SW 1271 (cell line): Measurements from ENCODE around the gene MFSD2A.
"Not testable (repeated sequence)": the region's sequence is repeated elsewhere in the genome, so short reads cannot be mapped to it uniquely, and the experiment has no call there.

Source experiments
- DNase-seq, 2 experiments: peaks; one replicate each; lab custom pipeline; 2025; lab: John Stamatoyannopoulos, UW

MFSD2A gene

DNA sequence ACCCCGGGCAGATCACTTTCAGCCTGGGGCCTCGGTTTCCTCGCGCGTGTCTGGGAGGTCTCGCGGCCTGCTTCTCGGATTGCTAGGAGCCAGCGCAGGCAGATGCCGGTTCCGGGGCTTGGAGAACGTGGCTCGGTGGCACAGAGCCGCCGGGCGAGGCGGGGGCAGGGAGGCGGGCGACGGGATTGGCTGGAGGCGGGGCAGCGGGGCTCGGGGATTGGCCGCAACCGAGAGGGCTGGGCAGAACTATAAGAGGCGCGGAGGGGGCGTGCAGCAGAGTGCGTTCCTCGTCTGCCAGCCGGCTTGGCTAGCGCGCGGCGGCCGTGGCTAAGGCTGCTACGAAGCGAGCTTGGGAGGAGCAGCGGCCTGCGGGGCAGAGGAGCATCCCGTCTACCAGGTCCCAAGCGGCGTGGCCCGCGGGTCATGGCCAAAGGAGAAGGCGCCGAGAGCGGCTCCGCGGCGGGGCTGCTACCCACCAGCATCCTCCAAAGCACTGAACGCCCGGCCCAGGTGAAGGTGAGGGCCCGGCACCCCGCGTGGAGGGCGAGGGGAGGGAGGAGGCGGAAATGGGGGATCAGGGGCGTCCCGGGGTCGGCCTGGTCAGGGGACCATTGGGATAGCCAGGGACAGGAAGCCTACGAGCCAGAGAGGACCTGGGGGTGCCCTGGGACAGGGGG is at the start of gene MFSD2A:
Gene MFSD2A (plus strand): TSS at position 276 of the 677 bp plus-strand sequence. CDS start 148 bp downstream, at position 424.
- peak; percentile 42 to 76 for DNase-seq

DNA sequence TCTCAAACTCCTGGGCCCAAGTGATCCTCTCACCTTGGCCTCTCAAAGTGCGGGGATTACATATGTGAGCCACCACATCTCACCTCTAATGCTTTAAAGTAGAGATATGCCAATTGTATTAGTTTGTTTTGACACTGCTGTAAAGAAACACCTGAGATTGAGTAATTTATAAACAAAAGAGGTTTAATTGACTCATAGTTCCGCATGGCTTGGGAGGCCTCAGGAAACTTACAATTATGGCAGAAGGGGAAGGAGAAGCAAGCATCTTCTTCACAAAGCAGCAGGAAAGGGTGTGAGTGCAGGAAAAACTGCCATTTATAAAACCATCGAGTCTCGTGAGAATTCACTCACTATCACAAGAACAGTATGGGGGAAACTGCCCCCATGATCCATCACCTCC is 49.8 kb upstream of the MFSD2A start:
- no peak for DNase-seq

DNA sequence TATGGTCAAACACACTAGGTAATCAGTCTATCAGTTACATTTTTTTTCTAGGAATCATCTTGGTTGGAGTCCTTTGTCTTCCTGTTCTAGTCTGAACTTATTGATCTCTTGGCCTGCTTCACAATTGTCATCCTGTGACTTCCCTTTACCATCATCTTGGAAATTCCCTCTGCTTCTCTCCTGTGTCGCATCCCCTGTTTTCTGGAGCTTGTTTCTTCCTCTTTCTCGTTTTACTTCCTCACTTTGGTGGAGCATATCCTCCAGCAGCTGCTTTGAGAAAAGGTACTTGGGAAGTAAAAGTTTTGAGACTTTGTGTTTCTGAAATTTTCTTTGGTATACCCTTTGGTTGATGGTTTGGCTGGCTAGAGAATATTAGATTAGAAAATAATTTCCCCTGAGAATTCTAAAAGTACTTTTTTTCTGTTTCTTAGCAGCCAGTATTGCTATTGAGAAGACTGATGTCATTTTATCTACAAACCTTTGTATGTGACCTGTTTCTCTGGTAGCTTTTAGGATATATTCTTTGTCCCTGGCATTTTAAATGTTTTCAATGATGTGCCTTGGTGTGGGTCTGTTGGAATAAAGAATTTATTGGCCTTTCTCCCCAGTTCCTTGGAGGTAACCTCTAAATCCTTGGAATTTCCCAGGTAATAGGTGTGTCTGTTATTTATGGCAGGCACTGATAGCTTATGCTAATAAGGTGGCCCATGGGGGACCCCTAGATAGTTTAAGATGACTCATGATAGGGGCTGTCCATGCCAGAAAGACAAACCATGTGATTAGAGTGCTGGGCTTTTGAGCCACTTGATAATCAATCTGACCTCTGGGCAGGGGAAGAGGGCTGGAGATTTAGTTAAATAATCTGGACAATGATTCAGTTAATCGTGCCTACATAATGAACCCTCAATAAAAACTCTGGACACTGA is 47.2 kb upstream of the MFSD2A start:
- no peak for DNase-seq

DNA sequence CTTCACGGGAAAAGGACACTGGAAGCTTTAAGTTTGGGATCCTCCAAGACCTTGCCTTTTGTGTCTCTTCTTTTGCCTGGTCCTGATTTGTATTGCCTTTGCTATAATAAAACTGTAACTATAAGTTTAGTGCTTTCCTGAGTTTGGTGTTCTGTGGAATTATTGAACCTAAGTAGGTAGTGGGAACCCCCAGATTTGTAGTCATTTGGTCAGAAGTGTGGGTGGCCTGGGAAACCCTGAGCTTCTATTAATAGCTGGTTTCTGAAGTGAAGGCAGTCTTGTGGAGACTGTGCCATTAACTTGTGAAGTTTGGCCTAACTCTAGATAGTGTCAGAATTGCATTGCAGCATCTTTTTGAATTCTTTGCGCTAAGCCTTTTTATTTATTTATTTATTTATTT is 46.4 kb upstream of the MFSD2A start:
- no peak for DNase-seq

DNA sequence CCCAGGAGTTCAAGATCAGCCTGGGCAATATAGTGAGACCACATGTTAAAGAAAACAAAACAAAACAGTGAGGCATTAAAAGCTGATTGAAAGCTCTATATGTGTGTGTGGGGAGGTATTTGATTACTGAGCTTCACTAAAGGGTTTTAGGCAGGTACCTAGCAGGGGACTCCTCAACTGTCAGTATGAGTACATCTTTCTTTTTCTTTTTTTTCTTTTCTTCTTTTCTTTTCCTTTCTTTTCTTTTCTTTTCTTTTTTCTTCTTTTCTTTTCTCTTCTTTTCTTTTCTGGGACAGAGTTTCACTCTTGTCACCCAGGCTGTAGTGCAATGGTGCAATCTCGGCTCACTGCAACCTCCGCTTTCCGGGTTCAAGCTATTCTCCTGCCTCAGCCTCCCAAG is 44.7 kb upstream of the MFSD2A start:
- no peak for DNase-seq

DNA sequence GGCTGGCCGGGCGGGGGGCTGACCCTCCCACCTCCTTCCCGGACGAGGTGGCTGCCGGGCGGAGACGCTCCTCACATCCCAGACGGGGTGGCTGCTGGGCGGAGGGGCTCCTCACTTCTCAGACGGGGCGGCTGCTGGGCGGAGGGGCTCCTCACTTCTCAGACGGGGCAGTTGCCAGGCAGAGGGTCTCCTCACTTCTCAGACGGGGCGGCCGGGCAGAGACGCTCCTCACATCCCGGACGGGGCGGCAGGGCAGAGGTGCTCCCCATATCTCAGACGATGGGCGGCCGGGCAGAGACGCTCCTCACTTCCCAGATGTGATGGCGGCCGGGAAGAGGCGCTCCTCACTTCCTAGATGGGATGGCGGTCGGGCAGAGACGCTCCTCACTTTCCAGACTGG is 41.8 kb upstream of the MFSD2A start:
- DNase-seq: not testable (repeated sequence)

DNA sequence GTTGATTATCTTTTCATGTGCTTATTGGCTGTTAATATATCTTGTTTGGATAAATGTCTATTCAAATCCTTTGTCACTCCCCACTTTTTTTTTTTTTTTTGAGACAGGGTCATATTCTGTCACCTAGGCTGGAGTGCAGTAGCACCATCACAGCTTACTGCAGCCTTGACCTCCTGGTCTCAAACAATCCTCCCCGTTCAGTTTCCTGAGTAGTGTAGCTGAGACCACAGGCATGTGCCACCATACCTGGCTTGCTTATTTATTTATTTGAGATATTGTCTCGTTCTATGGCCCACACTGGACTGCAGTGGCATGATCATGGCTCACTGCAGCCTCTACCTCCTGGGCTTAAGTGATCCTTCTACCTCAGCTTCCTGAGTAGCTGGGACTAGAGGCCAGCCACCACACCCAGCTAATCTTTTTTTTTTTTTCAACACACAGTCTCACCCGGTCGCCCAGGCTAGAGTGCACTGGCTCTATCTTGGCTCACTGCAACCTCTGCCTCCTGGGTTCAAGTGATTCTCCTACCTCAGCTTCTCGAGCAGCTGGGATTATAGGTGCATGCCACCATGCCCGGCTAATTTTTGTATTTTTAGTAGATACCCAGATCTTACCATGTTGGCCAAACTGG is 39.3 kb upstream of the MFSD2A start:
- DNase-seq: no peak

DNA sequence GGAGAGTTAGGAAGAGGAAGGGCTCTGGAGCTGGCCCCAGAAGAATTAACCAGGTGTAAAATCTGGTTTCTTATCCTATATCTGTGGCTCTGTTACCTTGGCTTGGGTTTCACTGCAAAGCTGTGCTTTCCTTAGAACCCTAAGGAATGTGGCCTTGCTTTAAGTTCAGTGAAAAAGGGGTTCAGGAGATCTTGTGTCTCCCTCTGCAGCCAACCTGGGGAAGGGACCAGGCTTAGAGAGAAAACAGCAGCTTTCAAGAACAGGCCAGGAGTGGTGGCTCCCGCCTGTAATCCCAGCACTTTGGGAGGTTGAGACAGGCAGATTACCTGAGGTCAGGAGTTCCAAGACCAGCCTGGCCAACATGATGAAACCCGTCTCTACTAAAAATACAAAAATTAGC is 37.1 kb upstream of the MFSD2A start:
- DNase-seq: no peak

DNA sequence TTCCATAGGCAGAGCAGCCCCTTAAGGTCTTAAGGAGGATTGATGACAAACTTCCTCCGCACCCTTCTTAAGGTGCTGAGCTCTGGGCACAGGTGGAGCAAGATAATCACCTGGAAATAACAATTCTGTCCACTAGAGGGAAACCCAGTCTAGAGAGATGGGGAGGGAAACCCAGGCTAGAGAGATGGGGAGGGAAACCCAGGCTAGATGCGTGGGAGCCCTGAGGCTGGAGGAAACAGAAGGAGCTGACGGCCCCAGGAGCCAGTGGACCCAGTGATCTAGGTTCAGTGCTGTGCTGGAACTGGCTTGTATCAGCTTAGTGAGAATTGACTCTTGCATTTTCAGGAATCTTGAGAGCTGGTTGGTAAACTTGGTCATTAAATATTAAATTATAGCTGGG is 35.4 kb upstream of the MFSD2A start:
- peak in 1 of 2 experiments; percentile 48 for DNase-seq

DNA sequence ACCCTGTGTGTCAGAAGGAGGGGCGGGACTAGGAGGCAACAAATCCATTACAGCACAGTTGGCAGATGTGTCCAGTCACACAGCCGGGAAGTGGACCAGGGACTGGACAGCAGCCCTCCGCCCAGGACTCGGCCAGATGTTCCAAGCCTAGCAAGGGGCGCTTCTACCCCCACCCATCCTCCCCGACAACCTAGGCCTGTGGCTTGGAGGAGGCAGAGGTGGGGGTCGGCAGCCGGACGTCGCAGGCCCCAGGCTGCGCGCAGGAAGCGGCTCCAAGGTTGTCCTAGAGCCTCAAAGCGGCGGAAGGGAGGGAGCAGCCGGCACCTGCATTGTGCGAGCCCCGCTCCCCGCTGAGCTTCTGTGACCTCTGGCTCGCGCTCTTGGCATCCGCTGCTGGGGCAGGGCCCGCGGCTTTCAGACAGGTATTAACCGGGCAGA is 32.7 kb upstream of the MFSD2A start:
- DNase-seq: no peak

DNA sequence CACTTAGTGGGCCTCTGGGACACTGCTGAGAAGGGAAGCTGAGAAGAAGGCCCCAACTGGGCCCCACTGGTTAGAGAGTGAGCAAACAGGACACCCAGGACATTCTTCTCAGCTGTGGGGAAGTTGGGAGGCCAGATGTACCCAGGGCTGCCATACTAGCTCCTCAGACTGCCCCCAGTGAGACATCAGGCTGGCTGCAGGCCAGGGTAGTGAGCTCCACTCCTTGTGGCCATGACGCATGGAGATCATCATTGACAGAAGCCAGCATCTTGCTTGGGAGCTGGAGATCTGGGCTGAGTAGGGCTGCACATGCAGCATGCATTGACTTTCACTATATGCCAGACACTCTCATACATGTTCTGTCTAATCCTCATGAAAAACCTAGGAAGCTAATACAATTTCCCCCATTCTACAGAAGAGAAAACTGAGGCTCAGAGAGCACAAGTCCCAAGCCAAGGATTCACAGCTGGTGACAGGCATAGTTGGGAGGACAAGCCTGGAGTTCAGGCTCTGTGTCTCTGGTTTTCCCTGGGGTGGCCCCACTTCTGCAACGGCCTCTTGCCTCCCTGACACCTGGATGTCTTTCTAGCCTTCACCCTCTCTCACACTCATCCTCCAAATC is 29.1 kb upstream of the MFSD2A start:
- no peak for DNase-seq

DNA sequence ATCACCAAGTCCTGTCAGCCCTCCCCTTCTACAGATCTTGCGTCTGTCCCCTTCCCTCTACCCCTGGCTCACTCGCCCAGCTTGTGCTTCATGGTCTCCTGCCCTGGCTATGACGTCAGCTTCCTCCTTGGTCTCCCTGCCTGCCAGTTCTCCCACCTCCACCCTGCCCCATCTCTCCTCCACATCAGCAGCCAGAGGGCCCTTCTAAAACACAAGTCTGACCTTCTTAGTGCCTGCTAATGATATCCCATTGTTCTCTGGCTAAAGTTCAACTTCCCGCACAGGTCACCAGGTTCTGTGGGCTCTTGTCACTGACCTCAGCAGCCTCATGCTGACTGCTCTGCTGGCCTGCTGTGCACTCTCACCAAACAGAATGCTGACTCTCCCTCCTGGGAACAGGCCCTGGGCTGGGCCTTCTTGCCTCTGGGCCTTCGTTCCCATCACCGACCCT is 28.6 kb upstream of the MFSD2A start:
- no peak for DNase-seq

DNA sequence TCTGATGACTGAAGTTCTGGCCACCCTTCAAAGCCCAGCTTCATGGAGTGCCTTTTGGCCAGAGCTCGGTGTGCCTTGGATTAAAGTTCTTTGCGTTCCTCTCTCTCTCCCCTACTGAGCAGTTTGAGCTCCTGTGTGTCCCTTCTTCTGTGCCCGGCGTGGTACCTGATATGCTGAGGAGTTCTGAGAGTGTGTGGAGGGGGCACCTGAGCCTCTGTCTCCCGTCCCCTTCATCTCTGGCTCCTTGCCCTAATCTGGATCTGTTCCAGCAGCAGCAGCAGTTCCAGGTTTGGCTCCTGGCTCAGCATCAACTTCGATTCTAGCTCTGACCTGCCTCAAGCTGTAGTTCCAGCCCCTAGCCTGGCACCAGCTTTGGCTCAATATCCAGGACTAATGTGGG is 28.1 kb upstream of the MFSD2A start:
- no peak for DNase-seq

DNA sequence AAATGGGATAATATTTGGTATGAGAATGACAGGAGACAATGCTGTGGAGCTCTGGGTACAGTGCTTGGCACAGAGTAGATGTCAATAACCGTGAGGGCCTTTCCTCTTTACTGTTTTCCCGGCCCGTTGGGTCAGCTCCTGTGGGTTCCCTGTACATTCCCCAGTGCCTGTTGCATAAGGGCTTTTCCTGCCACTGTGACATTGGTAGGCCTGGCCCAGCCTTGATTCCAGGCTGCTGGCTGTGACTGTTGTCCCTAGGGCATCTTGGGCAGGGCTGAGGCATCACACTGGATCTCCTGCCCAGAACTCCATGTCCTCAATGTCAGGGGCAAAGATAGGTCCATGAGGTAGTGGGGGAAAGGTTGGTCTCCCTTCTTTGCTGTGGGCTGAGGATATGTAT is 27.4 kb upstream of the MFSD2A start:
- no peak for DNase-seq

DNA sequence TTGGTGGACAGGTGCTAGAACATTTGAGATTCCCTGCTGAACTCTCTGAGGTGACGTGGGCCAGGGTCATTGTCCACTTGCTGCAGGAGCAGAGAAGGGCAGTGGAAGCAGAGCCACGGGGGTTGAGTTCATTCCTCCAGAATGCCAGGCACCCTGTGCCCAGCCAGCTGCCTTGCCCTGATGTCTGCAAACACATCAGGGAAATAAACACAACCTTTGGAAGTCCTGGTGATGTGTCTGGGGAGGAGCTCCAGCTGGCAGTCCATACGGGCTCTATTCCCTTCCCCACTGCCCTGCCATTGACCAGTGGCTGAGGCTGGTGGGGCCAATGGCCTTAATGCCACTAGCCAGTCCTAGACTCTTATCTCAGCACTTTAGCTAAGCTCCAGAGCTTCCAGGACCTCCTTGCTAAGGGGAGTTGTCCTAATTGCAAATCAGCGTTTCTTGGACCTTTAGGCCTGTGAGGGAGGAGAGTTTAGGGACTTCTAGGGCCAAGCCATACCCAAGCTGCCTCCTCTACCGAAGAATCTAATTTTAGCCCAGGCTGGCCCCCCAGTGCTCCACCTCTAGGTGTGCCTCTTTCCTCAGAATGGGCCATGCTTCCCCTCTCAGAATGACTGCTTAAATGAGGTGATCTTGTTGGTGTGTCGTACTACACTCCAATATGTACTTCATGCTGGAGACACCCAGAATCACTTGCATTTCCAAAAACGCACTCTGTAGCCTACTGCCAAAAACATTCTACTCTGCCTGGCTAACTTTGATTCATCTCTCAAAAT is 25.9 kb upstream of the MFSD2A start:
- no peak for DNase-seq

DNA sequence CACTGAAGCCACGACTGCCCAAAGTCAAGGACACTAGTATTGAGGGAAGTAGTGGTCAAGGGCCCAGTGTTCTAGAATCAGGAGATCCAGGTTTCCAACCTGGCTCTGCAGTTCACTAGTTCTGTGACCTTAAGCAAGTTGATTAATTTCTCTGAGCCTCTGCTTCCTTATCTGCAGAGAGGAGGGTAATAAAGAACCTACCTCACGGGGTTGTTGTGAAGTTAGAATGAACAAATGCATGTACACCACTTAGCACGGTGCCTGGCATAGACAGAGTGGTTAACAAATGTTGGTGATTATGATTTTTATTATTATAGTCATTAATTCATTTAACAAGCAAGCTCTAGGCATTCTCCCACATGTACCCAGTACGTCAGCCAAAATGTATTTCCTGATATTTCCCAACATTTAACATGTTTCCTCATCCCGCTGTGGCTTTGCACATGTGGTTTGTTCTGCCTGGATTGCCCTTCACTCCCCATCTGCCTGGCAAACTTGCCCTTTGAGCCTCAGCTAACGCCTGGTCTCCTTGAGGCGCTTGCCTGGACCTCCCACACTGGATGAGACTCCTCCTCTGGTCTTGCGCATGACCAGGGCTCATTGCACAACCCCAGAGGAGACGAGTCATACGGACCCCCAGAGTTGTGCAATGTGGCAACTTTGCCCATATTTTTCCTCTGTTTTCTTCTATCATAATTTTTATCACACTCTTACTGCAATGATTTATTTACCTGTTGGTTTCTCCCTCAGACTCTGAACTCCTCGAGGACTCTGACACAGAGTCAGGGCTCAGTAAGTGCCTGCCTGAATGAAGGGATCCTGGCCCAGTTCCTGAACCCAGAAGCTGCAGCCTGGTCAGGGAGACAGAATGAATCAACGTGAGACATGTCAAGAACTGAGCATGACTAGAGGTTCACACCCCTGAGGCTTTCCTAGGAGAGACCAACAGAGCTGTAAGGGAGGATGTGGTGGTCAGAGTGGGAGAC is 20.7 kb upstream of the MFSD2A start:
- DNase-seq: no peak

DNA sequence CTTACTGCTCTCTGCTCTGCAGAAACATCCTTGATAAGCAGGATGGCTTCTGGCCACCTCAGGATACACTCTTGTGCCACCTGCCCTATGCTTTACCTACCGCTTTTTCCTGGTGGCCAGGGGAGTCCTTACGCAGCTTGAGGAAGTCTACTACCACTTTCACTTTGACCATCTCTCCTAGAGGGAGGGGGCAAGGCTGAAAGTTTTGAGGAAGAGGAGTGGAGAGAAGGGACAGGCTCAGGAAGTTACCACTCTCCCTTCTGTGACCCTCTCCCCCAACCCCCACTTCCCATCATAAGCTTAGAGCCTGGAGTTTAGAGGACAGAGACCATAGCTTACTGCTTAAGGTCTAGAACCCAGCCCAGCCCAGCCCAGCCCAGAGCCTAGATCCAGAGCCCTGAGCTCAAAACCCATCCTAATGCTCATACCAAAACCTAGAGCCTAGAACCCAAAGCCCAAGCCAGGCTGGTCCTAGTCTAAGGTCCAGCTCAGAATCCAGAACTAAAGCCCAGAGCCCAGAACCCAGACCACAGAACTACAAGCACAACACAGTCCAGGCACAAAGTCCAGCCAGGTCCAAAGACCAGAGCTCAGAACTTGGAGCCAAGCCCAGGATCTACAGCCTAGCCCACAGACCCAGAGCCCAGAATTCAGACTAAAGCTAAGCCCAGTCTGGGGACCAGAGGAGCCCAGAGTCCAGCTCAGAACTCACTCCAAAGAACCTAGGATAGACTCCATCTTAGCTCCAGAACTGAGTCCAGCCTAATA is 18.0 kb upstream of the MFSD2A start:
- DNase-seq: no peak

DNA sequence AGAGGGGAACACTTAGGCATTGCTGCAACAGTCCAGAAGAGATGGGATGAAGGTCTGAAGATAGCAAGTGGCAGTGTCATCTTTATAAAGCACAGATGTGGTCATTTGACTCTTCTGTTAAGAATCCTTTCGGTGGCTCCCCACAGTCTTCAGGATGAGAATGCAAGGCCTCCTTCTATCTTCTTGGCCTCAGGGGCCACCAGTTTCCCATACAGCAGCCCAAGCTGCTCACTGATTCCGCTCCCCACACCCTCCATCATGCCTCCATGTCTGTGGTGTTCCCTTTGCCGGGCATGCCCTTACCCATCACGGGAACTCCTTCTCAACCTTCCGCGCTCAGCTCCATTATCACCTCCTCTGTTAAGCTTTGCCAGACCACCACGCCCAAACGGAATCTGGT is 16.1 kb upstream of the MFSD2A start:
- no peak for DNase-seq

DNA sequence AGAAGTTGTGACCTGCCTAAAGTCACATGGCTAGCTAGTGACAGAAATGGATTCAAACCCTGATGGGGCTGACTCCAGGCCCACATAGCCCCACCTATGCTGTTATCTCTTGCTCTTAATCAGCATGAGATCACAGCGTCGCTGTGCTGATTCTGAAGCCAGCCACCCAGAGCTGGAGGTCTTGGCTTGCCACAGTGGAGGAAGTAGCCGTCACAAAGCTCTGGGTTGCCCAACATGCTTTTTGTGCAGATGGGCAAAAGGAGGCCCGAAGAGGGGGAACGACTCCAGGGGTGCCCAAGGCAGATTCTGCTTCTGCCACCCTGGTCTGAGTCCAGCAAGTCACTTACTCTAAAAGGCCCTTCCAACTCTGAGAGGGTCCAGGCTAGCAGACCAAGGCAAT is 14.7 kb upstream of the MFSD2A start:
- DNase-seq: no peak
